AG09319 (cell line): Measurements from ENCODE around the gene ZNF43.
"Not testable (repeated sequence)": the region's sequence is repeated elsewhere in the genome, so short reads cannot be mapped to it uniquely, and the experiment has no call there.

Source experiments
- DNase-seq: peaks from one replicate; pipeline ENCODE4 v3.0.0-alpha.2; 2010; ENCODE audit warnings: low read depth; ENCODE audit errors: extremely low read depth
- CTCF ChIP-seq: IDR thresholded peaks from 2 replicates; pipeline ENCODE4 v1.5.1; 2011; ENCODE audit warnings: low read depth, mild to moderate bottlenecking, inconsistent platforms, low read length, moderate library complexity

The ZNF43 gene

GRCh38 chr19:21838646-21839045 lies 2.7 kb upstream of the ZNF43 start:
- DNase-seq, result no peak
- no peak for TF ChIP-seq CTCF

GRCh38 chr19:21835429-21835809 lies 563 bp downstream of the ZNF43 start:
- DNase-seq, result no peak
- no peak for TF ChIP-seq CTCF

- DNase-seq, result no peak
- TF ChIP-seq CTCF, result no peak
These were observed 2.2 kb downstream of the ZNF43 start for GRCh38 chr19:21833733-21834132.

- TF ChIP-seq CTCF, result no peak
- no peak for DNase-seq
These were observed 11.3 kb downstream of the ZNF43 start for GRCh38 chr19:21824679-21825078.

- TF ChIP-seq CTCF, result no peak
- no peak for DNase-seq
These were observed 12.8 kb downstream of the ZNF43 start for GRCh38 chr19:21823224-21823623.

DNA sequence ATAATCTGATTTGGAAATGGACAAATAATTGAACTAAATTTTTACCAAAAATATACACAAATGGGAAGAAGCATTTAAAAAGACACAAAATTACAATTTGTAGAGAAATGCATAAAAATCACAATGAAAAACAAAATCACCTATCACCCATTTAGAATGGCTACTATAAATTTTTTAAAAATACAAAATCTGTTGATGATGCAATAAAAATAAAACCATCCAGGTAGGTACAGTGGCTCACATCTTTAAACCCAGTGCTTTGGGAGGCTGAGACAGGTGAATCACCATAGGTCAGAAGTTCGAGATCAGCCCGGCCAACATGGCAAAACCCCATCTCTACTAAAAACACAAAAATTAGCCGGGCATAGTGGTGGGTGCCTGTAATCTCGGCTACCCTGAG lies 23.5 kb downstream of the ZNF43 start:
- no peak for TF ChIP-seq CTCF
- DNase-seq, result no peak

DNA sequence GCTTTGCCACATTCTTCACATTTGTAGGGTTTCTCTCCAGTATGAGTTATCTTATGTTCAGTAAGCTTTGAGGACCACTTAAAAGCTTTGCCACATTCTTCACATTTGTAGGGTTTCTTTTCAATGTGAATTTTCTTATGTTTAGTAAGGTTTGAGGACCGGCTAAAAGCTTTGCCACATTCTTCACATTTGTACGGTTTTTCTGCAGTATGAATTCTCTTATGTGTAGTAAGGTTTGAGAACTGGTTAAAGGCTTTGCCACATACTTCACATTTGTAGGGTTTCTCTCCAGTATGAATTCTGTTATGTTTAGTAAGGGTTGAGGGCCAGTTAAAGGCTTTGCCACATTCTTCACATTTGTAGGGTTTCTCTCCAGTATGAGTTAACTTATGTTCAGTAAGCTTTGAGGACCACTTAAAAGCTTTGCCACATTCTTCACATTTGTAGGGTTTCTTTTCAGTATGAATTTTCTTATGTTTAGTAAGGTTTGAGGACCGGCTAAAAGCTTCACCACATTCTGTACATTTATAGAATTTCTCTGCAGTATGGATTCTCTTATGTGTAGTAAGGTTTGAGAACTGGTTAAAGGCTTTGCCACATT lies 27.5 kb downstream of the ZNF43 start:
- DNase-seq, result not testable (repeated sequence)

- TF ChIP-seq CTCF, result no peak
- no peak for DNase-seq
These were observed 46.4 kb downstream of the ZNF43 start for GRCh38 chr19:21789466-21790085.
